DMS 273 (cell line): ENCODE data around the gene SEPTIN5.
"Not testable (repeated sequence)": the region's sequence is repeated elsewhere in the genome, so short reads cannot be mapped to it uniquely, and the experiment has no call there.

ENCODE experiments used
- DNase-seq: peaks from one replicate; lab custom pipeline; 2025; ENCODE audit not compliant: unreplicated experiment; lab: John Stamatoyannopoulos, UW

SEPTIN5 gene

GRCh38 chr22:19714312-19715187 lies at the start of gene SEPTIN5:
SEPTIN5 (plus strand) TSS chr22:19714503; CDS start chr22:19714589, 86 bp downstream.
- DNase-seq = no peak

- DNase-seq = peak; percentile 12
These were observed 49.1 kb upstream of the SEPTIN5 start for GRCh38 chr22:19664951-19665783.

GRCh38 chr22:19665784-19666672 lies 48.3 kb upstream of the SEPTIN5 start:
- peak; percentile 39 for DNase-seq

GRCh38 chr22:19666673-19667593 lies 47.4 kb upstream of the SEPTIN5 start:
- DNase-seq = peak; percentile 35

GRCh38 chr22:19667872-19668740 lies 46.2 kb upstream of the SEPTIN5 start:
- no peak for DNase-seq

GRCh38 chr22:19668748-19669147 lies 45.6 kb upstream of the SEPTIN5 start:
- DNase-seq = no peak

GRCh38 chr22:19669570-19669969 lies 44.7 kb upstream of the SEPTIN5 start:
- DNase-seq = no peak

GRCh38 chr22:19671316-19671715 lies 43.0 kb upstream of the SEPTIN5 start:
- no peak for DNase-seq

GRCh38 chr22:19672054-19672776 lies 42.1 kb upstream of the SEPTIN5 start:
- DNase-seq = no peak

- DNase-seq = no peak
These were observed 40.6 kb upstream of the SEPTIN5 start for GRCh38 chr22:19673660-19674059.

GRCh38 chr22:19674129-19674928 lies 40.0 kb upstream of the SEPTIN5 start:
- DNase-seq = peak; percentile 45

GRCh38 chr22:19674929-19675253 lies 39.4 kb upstream of the SEPTIN5 start:
- no peak for DNase-seq

- no peak for DNase-seq
These were observed 38.9 kb upstream of the SEPTIN5 start for GRCh38 chr22:19675428-19675827.

- DNase-seq = not testable (repeated sequence)
These were observed 37.9 kb upstream of the SEPTIN5 start for GRCh38 chr22:19676437-19676836.

- DNase-seq = no peak
These were observed 35.3 kb upstream of the SEPTIN5 start for GRCh38 chr22:19678949-19679521.

- DNase-seq = peak; percentile 25
These were observed 34.7 kb upstream of the SEPTIN5 start for GRCh38 chr22:19679522-19680101.
